ENCODE measurements around the gene SLC7A6.

Gene SLC7A6

GRCh38 chr16:68335175-68335574, 70.8 kb downstream of the SLC7A6 start:
- Histone ChIP-seq H3K4me3 (replicated peaks; ENCODE audit: low read depth, low read length) (no peak overlapping the region), H3K36me3 (ENCODE audit: control insufficient read depth, insufficient read depth, low read length) (peaks cover 30% of the 10 kb centered on the region), H3K27me3 (replicated peaks; ENCODE audit: control insufficient read depth, insufficient read depth, low read length) (no peaks in the 10 kb centered on the region)
- no peak for DNase-seq (ENCODE audit: extremely low read depth, insufficient read length)
- no peak for TF ChIP-seq CTCF (IDR thresholded peaks at IDR 0.05; ENCODE audit: insufficient read depth, low read length, poor library complexity, severe bottlenecking)

- H3K27me3 ChIP-seq (replicated peaks; ENCODE audit: control insufficient read depth, insufficient read depth, low read length), result no peaks in the 10 kb centered on the region
- H3K36me3 ChIP-seq (ENCODE audit: control insufficient read depth, insufficient read depth, low read length), result peaks cover 34% of the 10 kb centered on the region
- no peak for DNase-seq (ENCODE audit: extremely low read depth, insufficient read length)
- TF ChIP-seq CTCF (IDR thresholded peaks at IDR 0.05; ENCODE audit: insufficient read depth, low read length, poor library complexity, severe bottlenecking), result no peak
- no peak overlapping the region for H3K4me3 ChIP-seq (replicated peaks; ENCODE audit: low read depth, low read length)
Measured at GRCh38 chr16:68338326-68339119, 74.2 kb downstream of the SLC7A6 start.

GRCh38 chr16:68339214-68339613, 74.9 kb downstream of the SLC7A6 start:
- no peak for TF ChIP-seq CTCF (IDR thresholded peaks at IDR 0.05; ENCODE audit: insufficient read depth, low read length, poor library complexity, severe bottlenecking)
- Histone ChIP-seq H3K27me3 (replicated peaks; ENCODE audit: control insufficient read depth, insufficient read depth, low read length) (no peaks in the 10 kb centered on the region), H3K4me3 (replicated peaks; ENCODE audit: low read depth, low read length) (no peak overlapping the region), H3K36me3 (ENCODE audit: control insufficient read depth, insufficient read depth, low read length) (peaks cover 34% of the 10 kb centered on the region)
- DNase-seq (ENCODE audit: extremely low read depth, insufficient read length), result no peak

DNA sequence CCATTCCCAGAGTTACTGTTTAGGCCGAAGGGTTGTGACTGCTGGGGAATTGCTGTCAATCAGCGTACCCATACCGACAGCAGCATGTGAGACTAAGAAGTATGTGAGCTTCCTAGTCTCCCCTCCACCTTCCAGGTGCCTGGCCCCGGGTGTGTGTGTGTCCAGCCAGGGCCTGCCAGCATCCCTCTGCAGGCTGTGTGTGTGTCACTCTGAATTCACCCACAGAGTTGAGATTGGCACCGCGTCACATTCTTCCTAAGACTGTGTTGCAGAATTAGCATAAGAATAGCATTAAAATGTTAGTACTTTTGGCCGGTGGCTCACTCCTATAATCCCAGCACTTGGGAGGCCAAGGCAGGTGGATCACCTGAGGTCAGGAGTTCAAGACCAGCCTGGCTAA, 78.3 kb downstream of the SLC7A6 start:
- peaks cover 44% of the 10 kb centered on the region for H3K36me3 ChIP-seq (ENCODE audit: control insufficient read depth, insufficient read depth, low read length)
- H3K27me3 ChIP-seq (replicated peaks; ENCODE audit: control insufficient read depth, insufficient read depth, low read length), result no peaks in the 10 kb centered on the region
- no peak for TF ChIP-seq CTCF (IDR thresholded peaks at IDR 0.05; ENCODE audit: insufficient read depth, low read length, poor library complexity, severe bottlenecking)
- DNase-seq (ENCODE audit: extremely low read depth, insufficient read length), result no peak
- no peak overlapping the region for H3K4me3 ChIP-seq (replicated peaks; ENCODE audit: low read depth, low read length)

GRCh38 chr16:68343137-68343536, 78.8 kb downstream of the SLC7A6 start:
- H3K27me3 ChIP-seq (replicated peaks; ENCODE audit: control insufficient read depth, insufficient read depth, low read length), result no peaks in the 10 kb centered on the region
- H3K4me3 ChIP-seq (replicated peaks; ENCODE audit: low read depth, low read length), result no peak overlapping the region
- DNase-seq (ENCODE audit: extremely low read depth, insufficient read length), result no peak
- H3K36me3 ChIP-seq (ENCODE audit: control insufficient read depth, insufficient read depth, low read length), result peaks cover 40% of the 10 kb centered on the region
- TF ChIP-seq CTCF (IDR thresholded peaks at IDR 0.05; ENCODE audit: insufficient read depth, low read length, poor library complexity, severe bottlenecking), result no peak

Data from GM06990 (cell line).